Stimulated activated CD8-positive, alpha-beta memory T cell treated with anti-CD3 and anti-CD28 coated beads, Interleukin-12 subunit alpha, Interleukin-12 subunit beta, amount 100 ng/mL, for 24 hours (primary cell): ENCODE measurements around the gene C3orf22.

Experiments
- DNase-seq: peaks from one replicate; pipeline ENCODE4 v3.0.0-alpha.2; 2020; ENCODE audit errors: extremely low read depth

C3orf22 gene

DNA sequence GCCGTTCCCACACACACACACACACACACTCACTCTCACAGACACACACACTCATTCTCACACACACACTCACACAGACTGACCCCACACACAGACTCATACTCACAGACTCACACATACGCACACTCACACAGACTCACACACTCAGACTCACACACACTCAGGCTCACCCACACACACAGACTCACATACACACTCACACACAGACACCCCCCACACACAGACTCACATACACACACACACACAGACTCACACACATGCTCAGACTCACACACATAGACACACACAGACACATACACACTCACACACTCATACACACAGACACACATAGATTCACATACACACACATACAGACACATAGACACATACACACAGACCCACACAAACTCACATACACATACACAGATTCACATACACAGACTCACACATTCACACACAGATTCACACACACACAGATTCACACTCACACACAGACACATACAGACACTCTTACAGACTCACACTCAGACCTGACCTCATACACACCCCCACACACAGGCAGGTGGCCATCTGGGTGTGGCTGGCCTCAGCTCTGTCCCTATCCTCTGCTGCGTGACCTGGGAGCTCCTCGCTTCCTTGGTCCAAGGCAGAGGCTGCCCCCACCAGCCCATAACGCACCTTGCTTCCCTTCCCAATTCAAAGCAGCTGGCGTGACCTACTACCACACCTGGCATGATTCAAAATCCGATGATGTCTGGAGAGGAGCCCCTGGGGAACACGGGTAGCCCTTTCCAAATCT lies 1.9 kb downstream of the C3orf22 start:
- no peak for DNase-seq

DNA sequence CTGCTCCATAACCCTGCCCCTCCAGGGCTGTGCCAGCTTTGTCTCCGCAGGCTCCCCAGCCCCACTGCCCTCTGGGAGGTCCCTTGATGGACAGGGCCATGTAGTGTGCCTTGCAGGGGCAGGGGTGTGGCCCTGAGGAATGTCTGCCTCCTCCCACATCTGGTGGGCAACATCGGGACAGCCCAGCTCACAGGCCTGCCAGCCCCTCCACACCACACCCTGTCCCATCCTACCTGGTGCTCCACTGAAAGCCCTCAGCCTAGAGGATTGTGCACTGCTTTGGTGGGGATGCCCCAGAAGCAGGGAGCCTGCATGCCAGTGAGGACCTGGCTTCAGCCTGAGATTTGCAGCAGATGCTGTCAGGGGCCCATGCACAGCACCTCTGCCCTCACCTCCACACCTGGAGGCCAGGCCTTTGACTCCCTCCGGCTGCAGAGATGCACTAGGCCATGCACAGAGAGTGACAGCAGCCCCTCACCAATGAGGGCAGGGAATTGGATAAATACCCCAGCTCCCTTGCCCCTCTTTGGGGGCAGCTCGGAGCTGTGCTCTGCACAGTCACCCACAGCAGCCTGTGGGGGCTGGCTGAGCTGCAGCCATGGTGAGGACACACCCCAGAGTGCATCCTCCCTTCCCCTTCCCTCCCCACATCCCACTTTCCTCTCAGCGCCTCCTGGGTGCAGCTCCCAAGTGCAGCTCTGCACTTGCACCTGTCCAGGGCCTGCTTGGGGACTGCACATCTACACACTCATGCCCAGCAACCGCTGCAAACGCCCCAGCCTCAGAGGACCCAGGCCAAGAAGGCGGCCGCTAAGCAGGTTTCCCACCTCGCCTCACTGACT lies 2.7 kb downstream of the C3orf22 start:
- DNase-seq, result no peak

DNA sequence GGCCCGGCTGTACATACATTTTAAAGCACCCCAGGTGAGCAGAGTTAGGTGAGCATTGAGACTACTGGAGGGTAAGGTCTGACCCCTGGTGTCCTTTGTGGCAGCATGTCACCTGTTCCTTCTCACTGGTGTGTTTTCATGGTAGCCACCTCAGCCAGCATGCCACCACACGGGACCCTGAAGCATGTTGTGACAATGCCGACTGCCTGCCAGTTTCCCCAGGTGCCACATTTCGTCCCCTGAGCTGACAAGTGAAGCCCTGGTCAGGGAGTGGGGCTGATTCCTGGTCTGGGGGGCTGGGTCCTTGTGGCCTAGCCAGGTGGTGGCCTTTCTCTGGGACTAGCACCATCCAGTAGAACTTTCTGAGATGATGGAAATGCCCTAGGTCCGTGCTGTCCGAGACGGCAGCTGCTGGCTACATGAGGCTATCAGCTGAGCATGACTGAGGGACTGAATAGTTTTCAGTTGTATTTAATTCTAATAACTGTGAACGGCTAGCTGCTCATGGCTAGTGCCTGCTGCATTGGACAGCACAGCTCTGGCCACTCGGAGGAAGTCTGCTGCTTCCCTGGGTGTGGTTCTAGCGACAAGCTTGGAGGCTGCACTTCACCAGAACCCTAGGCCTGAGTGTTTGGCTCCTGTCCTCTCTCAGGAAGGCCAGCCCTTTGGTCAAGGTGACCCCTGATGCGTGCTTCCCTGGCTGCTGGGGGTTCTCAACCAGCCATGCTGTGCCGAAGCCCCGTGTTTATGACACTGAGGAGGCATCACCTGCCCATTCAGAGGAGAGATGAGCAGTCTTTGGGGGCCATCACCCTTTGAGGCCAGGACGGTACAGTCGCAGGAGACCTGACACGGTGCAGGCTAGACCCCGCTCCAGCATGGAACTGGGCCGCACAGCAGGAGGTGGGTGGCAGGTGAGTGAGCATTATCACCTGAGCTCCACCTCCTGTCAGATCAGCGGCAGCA lies 3.9 kb downstream of the C3orf22 start:
- DNase-seq, result no peak

DNA sequence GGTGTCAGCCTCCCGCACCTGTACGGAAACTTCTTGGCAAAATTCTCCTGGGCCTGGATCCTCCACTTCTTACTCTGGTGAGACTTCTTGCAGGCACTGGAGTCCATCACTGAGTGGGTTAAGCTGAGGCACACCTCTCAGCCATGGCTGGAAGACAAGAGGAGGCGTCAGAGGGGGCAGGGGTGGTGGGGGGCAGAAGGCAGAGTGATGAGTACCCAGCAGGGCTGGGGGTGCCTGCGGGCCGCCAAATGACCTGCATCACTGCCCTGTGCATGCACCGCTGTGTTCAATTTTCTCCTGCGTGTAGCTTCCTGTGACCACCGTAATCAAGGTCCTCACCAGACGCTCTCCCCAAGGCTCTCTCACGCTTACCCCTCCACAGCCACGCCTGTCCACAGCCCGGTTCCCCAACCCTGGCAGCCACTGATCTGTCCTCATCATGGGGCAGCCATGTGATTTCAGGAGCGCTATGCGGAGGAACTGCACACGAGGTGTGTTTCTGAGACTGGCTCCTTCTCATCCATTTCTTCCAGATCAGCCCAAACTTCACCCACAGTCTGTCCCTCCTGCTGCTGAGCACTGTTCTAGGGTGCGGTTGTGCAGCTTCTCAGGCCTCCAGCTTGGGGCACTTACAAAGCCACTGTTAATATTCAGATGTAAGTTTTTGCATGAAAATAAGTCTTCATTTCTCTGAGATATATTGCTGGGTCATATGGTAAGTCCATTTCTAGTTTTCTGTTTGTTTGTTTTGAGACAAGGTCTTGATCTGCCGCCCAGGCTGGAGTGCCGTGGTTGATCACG lies 5.2 kb downstream of the C3orf22 start:
- no peak for DNase-seq

DNA sequence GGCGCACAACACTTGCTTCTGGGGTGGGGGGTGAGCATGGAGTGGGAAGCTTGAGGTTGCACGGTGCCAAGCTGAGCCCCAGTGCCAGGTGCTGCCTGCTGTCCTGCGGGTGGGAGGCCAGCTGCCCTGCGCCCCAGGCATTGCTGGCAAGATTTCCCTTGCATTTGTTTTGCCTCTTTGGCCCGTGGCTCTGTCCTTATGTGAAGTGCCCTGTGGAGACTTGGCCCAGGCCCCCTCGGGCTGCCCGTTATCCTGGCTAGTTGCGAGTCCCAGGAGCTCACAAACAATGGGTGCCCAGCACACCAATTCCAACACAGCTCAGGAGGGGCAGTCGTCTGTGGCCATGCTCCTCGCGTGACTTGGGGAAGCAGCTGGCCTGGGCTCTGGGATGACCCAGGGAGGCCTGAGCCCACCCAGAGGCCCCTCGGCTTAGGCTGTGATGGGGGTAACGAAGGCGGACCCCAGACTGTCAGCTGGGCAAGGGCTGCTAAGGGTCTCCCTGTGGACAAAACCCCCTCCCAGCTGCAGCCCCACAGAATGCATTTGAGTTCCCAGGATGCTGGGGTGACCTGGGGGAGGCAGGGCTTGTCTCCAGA lies 5.9 kb downstream of the C3orf22 start:
- no peak for DNase-seq

DNA sequence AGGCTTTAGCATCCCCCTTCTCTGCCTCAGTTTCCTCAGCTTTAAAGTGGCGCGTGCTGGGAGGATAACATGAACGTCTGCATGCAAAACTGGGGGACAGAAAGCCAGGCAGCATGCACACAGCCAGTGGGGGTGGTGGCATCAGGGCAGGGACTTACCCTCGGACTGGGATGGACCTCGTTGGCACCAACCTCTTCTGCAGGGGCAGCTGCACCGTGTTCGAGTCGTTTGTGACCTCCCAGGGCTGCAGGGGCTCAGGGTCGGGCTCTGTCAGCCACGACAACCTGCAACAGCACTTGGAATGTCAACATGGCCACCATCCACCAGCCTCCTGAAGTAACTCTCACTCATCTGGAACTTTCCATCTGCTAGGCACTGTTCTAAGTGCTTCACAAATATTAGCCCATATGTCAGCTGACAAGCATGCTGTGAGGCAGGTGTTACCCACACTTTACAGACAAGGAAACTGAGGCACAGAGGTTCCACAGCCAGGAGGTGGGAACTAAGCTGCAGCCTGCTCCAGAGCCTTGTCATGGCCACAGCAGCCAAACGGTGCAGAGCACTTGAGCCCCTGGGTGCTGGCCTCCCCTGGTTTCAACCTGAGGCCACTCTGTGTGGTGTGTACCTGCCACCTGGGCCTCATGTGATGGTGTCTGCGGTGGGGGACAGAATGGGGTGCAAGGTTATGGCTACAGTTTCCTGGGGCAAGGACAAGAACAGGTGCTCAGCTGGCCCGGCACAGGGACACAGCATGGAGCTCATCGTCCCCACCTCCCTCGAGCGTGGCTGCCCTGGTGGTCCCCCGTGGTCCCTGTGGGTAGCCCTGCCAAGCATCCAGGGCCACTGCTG lies 6.7 kb downstream of the C3orf22 start:
- DNase-seq, result no peak

DNA sequence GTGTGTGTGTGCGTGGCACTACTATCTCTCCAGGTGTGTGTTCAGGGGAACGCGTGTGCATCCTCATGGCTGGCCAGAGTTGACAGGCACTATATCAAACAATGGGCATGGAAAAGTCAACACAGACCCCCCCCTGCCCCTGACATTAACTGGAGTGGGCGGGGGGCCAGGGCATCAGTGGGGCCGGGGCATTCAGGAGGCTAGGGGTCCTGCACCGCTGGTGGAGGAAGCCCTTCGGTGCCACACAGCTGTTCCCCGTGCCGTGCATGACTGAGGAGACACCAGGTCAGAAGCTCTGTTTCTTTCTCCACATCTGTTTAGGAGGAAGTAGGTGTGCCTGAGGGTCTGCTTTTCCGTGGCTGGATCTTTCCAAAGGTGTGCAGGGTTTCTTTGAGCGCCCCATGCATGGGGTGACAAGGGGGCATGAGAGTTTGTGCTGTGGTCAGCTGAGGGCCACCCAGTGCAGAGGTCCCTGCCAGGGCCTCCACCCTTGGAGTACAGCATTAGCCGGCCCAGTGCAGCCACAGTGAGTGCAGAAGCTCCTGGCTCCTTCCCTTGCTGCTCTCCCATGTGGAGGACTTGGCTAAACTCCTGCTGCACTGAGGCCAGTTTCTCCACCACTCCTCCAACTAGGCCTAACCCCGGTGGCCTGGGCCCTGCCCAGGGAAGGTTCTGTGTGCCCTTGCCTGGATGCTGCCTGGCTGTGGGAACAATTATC lies 7.5 kb downstream of the C3orf22 start:
- DNase-seq, result no peak

DNA sequence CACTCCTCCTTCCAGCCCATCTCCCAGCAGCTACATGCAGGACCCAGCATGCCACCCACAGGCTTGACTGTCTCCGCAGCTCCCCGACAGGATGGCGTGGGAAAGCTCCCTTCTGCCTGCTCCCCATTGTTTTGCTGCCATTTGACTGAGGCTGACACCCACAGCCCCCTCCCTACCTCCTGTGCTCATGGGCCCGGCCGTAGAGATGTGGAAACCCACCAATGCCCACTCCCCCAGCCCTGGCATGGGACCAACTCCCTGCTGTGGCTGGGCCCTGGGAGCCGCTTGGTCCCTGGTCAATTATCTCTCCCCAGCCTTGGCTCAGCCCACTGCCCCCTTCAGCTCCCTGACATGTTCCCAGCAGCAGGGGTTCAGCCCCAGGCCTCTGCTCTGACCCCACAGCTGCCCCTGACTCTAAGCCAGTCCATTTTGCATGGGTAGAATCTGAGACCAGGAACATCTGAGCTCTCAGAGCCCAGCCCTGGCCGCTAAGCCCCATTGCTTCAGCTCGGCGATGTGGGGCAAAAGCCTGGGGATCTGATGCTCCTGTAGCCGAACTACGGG lies 8.2 kb downstream of the C3orf22 start:
- DNase-seq, result no peak

DNA sequence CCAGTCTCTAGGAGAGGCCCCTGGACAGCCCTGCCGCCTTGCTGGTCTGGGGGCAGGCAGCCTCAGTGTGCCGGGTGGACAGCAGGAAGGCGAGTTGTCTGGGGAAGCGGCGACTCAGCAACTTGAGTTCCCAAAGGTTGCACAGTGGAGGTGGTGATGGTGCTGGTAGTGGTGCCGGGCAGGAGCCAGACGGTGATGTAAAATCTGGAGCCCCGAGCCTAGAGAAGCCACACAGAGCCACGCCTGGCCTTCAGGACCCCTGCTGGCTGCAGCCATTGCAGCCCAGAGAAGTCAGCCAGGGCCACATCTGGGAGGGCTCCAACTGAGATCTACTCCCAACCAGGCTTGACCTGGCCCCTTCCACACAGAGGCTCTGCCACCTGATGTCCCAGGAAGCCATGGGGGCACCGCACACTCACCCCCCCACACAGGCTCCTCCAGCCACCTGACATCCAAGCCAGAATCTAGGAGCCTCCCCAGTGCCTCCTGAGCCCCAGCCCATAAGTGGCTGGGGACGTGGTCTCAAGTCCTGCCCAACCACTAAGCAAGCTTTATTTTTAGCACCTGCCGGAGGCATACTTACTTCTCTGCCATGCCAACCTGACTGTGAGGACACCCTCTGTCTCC lies 8.8 kb downstream of the C3orf22 start:
- DNase-seq, result no peak

DNA sequence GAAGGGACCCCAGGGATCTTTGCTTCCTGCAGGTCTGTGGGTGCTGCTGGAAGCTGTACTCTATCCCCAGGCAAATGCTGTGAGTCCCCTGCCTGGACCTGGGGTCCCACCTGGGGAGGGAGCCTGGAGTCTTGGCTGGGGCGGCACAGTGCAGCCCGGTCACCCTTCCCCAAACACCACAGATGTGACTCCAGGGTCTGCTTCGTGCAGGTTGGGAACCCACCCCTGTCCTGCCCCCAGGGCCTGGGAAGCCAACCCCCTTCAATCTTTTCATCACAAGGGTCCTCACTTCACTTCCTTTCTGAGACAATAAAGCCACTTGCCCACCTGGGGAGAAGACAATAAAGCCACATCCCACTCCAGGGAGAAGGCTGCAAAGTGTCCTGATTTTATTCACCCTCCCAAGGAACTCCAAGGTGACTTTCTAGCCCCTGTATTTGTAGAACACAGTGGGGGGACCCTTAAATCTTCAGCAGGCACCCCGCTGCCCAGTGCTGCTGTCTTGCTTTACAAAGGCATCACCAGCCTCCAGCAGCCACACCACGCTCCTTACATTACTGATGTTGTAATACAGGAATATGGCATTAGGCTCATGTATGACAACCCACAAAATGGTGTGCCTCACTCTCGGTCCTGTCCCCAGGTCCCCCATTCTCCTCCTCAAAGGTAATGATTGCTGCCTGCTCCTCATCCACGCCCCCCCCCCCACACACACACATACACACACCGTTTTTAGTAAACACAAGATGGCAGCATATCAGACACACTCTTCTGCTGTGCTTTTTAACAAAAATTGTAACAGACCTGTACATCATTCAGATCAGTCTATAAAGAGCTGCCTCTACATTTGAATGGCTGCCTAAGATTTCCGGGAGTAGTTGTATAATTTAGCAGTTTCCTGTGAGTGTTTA lies 9.9 kb downstream of the C3orf22 start:
- no peak for DNase-seq

DNA sequence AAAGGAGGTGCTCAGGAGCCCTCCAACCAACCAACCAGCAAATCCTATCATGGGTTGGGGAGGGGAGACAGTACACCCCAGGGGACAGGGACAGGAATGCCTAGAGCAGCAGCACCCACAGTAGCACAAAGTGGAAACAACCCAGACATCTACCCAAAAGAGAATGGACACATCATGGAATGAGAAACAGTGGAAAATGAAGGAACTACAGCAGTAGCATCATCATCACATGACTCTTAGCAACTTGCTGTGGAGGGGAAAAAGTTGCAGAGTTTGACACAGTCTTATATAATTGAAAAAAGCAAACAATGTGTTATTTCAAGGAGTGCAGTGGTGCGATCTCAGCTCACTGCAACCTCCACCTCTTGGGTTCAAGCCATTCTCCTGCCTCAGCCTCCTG lies 11.0 kb downstream of the C3orf22 start:
- DNase-seq, result no peak

DNA sequence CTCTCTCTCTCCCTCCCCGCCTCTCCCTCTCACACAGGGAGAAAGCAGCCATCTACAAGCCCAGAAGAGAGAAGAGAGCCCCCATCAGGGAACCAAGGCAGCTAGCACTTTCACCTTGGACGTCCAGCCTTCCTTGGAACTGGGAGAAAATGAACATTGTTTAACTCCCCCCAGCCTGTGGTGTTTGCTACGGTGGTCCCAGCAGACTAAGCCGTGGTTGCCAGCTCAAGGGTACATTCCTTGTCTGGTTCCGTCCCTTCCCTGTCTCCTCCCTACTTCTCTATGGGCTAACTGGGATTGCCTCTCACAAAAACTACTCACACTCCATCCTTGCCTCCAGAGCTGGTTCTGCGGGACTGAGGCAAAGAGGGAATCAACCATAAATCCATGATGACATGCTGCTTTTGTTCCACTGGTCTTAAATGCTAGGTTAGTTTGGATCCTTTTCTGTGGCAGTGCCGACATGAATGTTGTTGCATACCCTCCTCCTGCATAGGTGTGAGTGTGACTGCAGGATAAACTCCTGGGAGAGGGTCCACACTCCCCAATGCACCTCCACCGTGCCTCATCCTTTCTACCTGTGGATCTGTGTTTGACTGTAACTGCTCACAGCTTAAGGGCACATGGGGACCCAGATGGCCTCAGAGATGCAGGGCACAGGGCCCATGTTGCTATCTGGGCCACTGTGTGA lies 12.0 kb downstream of the C3orf22 start:
- DNase-seq, result no peak

DNA sequence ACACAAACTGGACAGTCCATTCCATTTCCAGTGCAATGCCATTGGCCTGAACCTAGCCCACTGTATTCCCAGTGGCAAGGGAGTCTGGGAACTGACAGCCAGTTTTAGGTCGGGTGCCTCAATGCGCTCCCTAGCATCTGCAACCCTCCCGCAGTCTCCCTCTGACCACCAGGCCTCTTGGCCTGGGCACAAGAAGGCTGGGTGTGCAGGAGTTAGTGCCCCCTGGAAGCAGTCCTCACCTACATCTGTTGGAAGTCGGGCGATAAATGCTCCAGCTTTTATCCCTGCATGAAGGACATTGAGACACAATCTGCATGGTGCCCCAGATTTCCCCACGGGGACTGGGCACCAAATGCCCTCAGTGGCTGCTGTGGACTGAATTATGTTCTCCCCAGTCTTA lies 12.7 kb downstream of the C3orf22 start:
- DNase-seq, result no peak

DNA sequence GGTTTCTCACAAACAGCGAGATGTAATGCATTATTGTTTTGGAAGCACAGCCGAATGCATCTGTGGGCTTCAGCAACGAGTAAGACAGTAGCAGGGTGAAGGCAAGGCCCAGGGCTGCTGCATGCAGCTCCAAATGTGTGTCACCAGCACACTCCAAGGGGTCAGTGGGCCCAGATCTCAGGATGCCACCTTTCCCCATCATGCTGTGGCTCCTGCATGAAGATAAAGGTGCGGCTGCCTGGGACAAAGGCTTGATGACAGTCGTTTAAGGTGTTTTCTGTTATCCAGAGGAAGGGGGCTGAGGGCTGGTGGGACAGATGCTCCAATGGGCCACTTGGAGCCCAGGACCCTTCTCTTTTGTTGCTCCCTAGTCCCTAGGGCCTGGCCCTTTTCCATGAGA lies 13.2 kb downstream of the C3orf22 start:
- DNase-seq, result no peak

DNA sequence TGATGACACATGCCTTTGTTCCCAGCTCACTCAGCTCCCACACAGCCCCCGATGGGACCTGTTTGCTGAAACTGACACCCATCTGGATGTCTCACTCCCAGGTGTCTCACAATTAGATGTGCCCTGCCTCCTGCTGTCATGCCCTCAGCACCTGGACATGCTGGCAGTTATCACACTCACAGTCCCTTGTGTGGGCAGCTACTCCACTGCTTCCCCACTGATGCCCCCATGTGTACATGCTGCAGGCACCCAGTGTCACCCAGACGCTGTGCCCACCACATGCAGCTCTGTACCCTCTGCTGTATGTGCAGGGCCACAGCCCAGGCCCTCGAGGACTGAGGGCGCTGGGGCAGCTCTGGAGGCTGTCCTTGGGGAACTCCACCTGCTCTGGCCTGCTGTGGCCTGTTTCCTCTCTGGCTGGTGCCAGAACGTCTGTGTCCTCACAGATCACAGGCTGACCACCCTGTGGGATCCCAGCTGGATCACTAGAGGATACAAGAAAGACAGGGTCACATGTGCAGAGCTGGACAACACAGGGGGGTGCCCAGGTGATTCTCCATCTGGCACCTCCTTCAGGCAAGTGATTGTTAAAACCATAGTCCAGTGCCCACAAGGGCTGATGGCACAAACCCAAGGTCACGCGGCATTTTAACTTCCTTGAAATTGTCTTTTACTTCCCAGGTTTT lies 14.0 kb downstream of the C3orf22 start:
- DNase-seq, result no peak

DNA sequence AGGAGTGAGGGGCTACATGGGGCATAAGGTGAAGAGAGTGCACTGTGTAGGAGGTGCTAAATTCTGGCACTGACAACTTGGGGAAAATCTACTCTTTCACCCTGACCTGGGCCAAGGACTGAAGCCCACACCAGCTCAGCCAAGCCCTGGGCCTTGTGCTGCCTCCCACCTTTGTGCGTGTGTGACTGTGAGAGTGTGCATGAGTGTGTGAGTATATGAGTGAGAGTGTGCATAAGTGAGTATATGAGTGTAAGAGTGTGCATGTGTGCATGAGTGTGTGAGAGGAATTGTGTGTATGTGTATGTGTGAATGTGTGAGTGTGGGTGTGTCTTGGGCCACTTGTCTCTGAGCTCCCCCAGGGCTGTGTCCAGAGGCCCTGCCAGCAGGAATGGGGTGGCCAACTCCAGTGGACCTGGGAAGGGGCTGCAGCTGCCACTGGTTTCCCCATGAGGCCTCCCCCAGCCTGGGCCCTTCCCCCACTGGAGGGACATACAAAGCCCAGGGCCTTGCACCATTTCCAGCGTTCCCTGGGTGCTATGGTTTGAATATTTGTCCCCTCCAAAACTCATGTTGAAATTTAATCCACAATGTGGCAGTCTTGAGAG lies 15.2 kb downstream of the C3orf22 start:
- DNase-seq, result no peak
